NCI-H2107 treated with DMSO at 0.1 percent for 48 hours (cell line): ENCODE measurements around the gene STH.
"Not testable (repeated sequence)": the region's sequence is repeated elsewhere in the genome, so short reads cannot be mapped to it uniquely, and the experiment has no call there.

Experiments used
- DNase-seq: peaks from one replicate; lab custom pipeline; 2025; ENCODE audit not compliant: unreplicated experiment; lab: John Stamatoyannopoulos, UW

STH gene

DNA sequence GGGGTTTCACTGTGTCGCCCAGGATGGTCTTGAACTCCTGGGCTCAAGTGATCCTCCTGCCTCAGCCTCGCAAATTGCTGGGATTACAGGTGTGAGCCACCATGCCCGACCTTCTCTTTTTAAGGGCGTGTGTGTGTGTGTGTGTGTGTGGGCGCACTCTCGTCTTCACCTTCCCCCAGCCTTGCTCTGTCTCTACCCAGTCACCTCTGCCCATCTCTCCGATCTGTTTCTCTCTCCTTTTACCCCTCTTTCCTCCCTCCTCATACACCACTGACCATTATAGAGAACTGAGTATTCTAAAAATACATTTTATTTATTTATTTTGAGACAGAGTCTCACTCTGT lies 3.9 kb downstream of the STH start:
- no peak for DNase-seq

DNA sequence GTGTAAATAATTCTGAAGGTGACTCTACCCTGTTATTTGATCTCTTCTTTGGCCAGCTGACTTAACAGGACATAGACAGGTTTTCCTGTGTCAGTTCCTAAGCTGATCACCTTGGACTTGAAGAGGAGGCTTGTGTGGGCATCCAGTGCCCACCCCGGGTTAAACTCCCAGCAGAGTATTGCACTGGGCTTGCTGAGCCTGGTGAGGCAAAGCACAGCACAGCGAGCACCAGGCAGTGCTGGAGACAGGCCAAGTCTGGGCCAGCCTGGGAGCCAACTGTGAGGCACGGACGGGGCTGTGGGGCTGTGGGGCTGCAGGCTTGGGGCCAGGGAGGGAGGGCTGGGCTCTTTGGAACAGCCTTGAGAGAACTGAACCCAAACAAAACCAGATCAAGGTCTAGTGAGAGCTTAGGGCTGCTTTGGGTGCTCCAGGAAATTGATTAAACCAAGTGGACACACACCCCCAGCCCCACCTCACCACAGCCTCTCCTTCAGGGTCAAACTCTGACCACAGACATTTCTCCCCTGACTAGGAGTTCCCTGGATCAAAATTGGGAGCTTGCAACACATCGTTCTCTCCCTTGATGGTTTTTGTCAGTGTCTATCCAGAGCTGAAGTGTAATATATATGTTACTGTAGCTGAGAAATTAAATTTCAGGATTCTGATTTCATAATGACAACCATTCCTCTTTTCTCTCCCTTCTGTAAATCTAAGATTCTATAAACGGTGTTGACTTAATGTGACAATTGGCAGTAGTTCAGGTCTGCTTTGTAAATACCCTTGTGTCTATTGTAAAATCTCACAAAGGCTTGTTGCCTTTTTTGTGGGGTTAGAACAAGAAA lies 5.1 kb downstream of the STH start:
- DNase-seq: peak; percentile 34

DNA sequence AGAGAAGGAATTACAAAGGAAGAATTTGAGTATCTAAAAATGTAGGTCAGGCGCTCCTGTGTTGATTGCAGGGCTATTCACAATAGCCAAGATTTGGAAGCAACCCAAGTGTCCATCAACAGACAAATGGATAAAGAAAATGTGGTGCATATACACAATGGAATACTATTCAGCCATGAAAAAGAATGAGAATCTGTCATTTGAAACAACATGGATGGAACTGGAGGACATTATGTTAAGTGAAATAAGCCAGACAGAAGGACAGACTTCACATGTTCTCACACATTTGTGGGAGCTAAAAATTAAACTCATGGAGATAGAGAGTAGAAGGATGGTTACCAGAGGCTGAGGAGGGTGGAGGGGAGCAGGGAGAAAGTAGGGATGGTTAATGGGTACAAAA lies 7.0 kb downstream of the STH start:
- not testable (repeated sequence) for DNase-seq

DNA sequence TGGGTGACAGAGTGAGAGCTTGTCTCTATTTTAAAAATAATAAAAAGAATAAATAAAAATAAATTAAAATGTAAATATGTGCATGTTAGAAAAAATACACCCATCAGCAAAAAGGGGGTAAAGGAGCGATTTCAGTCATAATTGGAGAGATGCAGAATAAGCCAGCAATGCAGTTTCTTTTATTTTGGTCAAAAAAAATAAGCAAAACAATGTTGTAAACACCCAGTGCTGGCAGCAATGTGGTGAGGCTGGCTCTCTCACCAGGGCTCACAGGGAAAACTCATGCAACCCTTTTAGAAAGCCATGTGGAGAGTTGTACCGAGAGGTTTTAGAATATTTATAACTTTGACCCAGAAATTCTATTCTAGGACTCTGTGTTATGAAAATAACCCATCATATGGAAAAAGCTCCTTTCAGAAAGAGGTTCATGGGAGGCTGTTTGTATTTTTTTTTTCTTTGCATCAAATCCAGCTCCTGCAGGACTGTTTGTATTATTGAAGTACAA lies 8.5 kb downstream of the STH start:
- no peak for DNase-seq

DNA sequence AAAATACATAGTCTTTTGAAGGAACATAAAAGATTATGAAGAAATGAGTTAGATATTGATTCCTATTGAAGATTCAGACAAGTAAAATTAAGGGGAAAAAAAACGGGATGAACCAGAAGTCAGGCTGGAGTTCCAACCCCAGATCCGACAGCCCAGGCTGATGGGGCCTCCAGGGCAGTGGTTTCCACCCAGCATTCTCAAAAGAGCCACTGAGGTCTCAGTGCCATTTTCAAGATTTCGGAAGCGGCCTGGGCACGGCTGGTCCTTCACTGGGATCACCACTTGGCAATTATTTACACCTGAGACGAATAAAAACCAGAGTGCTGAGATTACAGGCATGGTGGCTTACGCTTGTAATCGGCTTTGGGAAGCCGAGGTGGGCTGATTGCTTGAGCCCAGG lies 9.5 kb downstream of the STH start:
- no peak for DNase-seq

DNA sequence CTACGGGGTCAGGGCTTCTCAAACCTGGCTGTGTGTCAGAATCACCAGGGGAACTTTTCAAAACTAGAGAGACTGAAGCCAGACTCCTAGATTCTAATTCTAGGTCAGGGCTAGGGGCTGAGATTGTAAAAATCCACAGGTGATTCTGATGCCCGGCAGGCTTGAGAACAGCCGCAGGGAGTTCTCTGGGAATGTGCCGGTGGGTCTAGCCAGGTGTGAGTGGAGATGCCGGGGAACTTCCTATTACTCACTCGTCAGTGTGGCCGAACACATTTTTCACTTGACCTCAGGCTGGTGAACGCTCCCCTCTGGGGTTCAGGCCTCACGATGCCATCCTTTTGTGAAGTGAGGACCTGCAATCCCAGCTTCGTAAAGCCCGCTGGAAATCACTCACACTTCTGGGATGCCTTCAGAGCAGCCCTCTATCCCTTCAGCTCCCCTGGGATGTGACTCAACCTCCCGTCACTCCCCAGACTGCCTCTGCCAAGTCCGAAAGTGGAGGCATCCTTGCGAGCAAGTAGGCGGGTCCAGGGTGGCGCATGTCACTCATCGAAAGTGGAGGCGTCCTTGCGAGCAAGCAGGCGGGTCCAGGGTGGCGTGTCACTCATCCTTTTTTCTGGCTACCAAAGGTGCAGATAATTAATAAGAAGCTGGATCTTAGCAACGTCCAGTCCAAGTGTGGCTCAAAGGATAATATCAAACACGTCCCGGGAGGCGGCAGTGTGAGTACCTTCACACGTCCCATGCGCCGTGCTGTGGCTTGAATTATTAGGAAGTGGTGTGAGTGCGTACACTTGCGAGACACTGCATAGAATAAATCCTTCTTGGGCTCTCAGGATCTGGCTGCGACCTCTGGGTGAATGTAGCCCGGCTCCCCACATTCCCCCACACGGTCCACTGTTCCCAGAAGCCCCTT lies 10.9 kb downstream of the STH start:
- DNase-seq: no peak

DNA sequence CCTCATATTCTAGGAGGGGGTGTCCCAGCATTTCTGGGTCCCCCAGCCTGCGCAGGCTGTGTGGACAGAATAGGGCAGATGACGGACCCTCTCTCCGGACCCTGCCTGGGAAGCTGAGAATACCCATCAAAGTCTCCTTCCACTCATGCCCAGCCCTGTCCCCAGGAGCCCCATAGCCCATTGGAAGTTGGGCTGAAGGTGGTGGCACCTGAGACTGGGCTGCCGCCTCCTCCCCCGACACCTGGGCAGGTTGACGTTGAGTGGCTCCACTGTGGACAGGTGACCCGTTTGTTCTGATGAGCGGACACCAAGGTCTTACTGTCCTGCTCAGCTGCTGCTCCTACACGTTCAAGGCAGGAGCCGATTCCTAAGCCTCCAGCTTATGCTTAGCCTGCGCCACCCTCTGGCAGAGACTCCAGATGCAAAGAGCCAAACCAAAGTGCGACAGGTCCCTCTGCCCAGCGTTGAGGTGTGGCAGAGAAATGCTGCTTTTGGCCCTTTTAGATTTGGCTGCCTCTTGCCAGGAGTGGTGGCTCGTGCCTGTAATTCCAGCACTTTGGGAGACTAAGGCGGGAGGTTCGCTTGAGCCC lies 11.6 kb downstream of the STH start:
- DNase-seq: no peak

DNA sequence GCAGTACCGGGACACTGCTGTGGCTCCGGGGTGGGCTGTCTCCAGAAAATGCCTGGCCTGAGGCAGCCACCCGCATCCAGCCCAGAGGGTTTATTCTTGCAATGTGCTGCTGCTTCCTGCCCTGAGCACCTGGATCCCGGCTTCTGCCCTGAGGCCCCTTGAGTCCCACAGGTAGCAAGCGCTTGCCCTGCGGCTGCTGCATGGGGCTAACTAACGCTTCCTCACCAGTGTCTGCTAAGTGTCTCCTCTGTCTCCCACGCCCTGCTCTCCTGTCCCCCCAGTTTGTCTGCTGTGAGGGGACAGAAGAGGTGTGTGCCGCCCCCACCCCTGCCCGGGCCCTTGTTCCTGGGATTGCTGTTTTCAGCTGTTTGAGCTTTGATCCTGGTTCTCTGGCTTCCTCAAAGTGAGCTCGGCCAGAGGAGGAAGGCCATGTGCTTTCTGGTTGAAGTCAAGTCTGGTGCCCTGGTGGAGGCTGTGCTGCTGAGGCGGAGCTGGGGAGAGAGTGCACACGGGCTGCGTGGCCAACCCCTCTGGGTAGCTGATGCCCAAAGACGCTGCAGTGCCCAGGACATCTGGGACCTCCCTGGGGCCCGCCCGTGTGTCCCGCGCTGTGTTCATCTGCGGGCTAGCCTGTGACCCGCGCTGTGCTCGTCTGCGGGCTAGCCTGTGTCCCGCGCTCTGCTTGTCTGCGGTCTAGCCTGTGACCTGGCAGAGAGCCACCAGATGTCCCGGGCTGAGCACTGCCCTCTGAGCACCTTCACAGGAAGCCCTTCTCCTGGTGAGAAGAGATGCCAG lies 12.9 kb downstream of the STH start:
- no peak for DNase-seq

DNA sequence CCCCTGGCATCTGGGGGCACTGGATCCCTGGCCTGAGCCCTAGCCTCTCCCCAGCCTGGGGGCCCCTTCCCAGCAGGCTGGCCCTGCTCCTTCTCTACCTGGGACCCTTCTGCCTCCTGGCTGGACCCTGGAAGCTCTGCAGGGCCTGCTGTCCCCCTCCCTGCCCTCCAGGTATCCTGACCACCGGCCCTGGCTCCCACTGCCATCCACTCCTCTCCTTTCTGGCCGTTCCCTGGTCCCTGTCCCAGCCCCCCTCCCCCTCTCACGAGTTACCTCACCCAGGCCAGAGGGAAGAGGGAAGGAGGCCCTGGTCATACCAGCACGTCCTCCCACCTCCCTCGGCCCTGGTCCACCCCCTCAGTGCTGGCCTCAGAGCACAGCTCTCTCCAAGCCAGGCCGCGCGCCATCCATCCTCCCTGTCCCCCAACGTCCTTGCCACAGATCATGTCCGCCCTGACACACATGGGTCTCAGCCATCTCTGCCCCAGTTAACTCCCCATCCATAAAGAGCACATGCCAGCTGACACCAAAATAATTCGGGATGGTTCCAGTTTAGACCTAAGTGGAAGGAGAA lies 13.5 kb downstream of the STH start:
- DNase-seq: no peak

DNA sequence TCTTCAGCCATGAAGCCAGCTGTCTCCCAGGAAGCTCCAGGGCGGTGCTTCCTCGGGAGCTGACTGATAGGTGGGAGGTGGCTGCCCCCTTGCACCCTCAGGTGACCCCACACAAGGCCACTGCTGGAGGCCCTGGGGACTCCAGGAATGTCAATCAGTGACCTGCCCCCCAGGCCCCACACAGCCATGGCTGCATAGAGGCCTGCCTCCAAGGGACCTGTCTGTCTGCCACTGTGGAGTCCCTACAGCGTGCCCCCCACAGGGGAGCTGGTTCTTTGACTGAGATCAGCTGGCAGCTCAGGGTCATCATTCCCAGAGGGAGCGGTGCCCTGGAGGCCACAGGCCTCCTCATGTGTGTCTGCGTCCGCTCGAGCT lies 14.1 kb downstream of the STH start:
- no peak for DNase-seq

DNA sequence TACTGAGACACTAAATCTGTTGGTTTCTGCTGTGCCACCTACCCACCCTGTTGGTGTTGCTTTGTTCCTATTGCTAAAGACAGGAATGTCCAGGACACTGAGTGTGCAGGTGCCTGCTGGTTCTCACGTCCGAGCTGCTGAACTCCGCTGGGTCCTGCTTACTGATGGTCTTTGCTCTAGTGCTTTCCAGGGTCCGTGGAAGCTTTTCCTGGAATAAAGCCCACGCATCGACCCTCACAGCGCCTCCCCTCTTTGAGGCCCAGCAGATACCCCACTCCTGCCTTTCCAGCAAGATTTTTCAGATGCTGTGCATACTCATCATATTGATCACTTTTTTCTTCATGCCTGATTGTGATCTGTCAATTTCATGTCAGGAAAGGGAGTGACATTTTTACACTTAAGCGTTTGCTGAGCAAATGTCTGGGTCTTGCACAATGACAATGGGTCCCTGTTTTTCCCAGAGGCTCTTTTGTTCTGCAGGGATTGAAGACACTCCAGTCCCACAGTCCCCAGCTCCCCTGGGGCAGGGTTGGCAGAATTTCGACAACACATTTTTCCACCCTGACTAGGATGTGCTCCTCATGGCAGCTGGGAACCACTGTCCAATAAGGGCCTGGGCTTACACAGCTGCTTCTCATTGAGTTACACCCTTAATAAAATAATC lies 14.6 kb downstream of the STH start:
- DNase-seq: peak; percentile 15

DNA sequence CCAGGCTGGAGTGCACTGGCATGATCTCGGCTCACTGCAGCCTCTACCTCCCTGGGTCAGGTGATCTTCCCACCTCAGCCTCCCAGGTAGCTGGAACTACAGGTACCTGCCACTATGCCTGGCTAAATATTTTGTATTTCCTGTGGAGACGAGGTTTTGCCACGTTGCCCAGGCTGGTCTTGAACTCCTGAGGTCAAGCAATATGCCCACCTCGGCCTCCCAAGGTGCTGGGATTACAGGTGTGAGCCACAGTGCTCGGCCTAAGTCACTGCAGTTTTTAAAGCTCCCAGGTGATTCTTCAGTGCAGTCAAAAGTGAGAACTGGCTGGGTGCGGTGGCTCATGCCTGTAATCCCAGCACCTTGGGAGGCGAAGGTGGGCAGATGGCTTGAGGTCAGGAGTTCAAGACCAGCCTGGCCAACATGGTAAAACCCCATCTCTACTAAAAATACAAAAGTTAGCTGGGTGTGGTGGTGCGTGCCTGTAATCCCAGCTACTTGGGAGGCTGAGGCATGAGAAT lies 20.4 kb downstream of the STH start:
- DNase-seq: not testable (repeated sequence)

DNA sequence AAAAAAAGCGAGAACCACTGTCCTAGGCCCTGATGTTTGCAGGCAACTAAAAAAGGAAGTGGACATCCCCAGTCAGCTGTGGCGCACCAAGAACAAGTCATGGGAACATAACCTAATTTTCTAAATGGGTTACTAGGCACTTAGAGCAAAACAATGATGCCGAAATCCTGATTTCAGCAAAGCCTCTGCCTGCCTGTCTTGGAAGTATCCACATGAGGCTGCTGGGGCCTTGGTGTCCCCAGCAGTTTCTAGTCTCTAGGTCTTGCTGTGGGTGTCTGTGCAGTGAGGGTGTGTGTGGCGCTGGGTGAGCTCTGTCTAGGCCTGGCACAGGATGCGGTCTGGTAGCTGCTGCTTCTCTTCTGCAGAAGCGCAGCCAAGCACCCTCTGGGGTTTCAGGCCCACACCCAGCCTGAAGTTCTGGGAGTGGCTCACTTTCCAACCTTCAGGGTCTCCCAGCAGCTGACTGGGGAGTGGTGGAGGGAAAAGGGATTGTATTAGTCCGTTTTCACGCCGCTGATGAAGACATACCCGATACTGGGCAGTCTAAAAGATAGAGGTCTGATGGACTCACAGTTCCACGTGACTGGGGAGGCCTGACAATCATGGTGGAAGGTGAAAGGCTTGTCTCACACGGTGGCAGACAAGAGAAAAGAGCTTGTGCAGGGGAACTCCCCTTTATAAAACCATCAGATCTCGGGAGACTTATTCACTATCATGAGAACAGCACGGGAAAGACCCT lies 21.1 kb downstream of the STH start:
- DNase-seq: no peak

DNA sequence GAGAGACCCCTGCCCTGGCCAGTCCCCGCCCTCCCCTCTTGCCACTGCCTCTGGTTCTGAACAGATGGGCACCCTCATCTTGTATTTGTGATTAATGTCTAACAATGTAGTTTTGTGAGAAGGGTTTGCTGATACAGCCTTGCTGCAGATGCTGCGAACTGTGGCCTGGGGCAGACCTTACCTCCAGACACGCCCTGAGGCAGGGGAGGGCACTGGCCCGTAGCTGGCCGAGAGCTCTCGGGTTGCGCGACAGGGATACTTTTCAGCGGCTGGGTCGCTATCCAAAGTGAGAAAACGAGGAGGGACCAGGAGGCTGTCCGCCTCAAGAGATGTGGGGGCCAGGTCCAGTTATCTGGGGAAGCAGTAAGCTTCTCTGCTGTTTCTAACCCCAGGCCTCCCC lies 21.9 kb downstream of the STH start:
- DNase-seq: no peak

DNA sequence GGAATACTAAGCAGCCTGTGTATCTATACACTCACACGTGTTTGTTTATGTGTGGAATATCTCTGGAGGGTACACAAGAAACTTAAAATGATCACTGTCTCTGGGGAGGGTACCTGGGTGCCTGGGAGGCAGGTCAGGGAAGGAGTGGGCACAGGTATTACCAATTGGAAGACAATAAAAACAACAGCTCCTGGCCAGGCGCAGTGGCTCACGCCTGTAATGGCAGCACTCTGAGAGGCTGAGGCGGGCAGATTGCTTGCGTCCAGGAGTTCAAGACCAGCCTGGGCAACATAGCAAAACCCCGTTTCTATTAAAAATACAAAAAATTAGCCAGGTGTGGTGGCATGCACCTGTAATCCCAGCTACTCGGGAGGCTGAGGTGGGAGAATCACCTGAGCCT lies 24.3 kb downstream of the STH start:
- DNase-seq: not testable (repeated sequence)

DNA sequence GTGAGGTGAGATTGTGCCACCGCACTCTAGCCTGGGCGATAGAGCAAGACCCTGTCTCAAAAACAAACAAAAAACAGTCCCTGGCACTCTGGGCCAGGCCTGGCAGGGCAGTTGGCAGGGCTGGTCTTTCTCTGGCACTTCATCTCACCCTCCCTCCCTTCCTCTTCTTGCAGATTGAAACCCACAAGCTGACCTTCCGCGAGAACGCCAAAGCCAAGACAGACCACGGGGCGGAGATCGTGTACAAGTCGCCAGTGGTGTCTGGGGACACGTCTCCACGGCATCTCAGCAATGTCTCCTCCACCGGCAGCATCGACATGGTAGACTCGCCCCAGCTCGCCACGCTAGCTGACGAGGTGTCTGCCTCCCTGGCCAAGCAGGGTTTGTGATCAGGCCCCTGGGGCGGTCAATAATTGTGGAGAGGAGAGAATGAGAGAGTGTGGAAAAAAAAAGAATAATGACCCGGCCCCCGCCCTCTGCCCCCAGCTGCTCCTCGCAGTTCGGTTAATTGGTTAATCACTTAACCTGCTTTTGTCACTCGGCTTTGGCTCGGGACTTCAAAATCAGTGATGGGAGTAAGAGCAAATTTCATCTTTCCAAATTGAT lies 24.8 kb downstream of the STH start:
- no peak for DNase-seq

DNA sequence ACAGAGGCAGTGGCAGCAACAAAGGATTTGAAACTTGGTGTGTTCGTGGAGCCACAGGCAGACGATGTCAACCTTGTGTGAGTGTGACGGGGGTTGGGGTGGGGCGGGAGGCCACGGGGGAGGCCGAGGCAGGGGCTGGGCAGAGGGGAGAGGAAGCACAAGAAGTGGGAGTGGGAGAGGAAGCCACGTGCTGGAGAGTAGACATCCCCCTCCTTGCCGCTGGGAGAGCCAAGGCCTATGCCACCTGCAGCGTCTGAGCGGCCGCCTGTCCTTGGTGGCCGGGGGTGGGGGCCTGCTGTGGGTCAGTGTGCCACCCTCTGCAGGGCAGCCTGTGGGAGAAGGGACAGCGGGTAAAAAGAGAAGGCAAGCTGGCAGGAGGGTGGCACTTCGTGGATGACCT lies 25.5 kb downstream of the STH start:
- no peak for DNase-seq

DNA sequence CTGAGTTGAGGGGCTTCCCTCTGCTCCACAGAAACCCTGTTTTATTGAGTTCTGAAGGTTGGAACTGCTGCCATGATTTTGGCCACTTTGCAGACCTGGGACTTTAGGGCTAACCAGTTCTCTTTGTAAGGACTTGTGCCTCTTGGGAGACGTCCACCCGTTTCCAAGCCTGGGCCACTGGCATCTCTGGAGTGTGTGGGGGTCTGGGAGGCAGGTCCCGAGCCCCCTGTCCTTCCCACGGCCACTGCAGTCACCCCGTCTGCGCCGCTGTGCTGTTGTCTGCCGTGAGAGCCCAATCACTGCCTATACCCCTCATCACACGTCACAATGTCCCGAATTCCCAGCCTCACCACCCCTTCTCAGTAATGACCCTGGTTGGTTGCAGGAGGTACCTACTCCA lies 26.0 kb downstream of the STH start:
- no peak for DNase-seq
